ENCODE measurements around the gene RHOA.
"Not testable (repeated sequence)": the region's sequence is repeated elsewhere in the genome, so short reads cannot be mapped to it uniquely, and the experiment has no call there.

The RHOA gene

GRCh38 chr3:49410846-49411534, 786 bp downstream of the RHOA start:
- no peak for DNase-seq

GRCh38 chr3:49410066-49410845, 1.5 kb downstream of the RHOA start:
- DNase-seq, result no peak

DNA sequence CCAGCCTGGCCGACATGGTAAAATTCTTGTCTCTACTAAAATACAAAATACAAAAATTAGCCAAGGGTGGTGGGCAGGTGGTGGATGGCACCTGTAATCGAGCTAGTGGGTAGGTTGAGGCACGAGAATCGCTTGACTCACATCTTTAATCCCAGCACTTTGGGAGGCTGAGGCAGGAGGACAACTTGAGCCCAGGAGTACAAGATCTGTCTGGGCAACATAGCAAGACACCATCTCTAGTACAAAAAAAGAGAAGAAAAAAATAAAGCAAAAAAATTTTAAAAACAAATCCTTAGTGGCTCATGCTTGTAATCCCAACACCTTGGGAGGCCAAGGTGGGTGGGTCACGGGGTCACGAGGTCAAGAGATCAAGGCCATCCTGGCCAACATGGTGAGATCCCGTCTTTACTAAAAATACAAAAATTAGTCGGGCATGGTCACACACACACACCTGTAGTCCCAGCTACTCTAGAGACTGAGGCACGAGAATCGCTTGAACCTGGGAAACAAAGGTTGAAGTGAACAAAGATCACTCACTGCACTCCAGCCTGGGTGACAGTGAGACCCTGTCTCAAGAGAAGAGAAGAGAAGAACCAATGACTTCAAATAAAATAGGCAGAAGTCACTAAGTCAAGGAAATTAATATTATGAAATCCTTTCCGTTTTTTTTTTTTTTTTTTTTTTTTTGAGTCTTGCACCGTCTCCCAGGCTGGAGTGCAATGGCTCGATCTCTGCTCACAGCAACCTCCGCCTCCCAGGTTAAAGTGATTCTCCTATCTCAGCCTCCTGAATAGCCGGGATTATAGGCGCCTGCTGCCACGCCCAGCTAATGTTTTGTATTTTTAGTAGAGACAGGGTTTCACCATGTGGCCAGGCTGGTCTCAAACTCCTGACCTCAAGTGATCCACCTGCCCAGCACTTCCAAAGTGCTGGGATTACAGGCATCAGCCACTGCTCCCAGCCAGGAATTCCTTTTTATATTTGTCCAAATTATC, 4.9 kb downstream of the RHOA start:
- DNase-seq, result no peak

- DNase-seq, result not testable (repeated sequence)
Observed at GRCh38 chr3:49405570-49405969, 6.2 kb downstream of the RHOA start.

DNA sequence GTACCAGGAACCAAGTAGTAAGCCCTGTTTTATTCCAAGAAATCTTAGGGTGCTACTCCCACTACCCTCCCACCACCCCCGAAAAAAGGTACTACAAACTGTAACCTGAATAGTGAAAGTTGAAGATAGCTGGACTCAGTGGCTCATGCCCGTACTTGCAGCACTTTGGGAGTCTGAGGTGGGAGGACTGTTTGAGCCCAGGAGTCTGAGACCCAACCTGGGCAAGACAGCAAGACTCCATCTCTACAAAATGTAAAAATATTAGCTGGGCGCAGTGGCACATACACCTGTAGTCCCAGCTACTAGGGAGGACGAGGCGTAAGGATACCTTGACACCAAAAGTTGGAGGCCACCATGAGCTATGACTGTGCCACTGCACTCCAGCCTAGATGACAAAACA, 7.9 kb downstream of the RHOA start:
- no peak for DNase-seq

GRCh38 chr3:49401766-49402165, 10.0 kb downstream of the RHOA start:
- DNase-seq, result no peak

GRCh38 chr3:49399461-49399860, 12.3 kb downstream of the RHOA start:
- DNase-seq, result no peak

DNA sequence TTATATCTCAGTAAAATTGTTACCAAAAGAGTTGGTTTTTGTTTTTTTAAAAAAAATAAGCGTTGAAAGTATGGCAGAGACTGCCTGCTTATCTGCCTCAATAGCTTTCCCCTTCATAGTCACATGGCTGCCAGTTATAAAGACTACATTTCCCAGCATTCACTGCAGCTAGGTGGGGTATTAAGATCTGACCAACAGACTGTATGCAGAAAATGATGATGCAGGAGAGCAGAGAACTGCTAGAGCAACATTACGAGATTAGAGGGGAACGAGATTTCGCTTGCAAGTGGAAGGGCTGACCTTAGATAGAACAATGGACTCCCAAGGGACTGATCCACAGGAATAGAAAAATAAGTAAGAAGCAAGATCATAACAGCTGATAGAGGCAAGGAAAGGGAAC, 14.3 kb downstream of the RHOA start:
- peak; percentile 34 for DNase-seq

DNA sequence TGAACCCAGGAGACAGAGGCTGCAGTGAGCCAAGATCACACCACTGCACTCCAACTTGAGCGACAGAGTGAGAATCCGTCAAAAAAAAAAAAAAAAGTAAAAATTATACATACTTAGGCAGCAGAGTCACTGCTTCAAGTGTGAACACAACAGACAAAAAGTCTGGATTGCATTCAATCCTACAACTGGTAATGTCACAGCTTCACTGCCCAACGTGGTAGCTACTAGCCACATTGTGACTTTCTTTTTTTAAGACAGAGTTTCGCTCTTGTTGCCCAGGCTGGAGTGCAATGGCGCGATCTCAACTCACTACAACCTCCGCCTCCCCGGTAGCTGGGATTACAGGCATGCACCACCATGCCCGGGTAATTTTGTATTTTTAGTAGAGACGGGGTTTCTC, 20.5 kb downstream of the RHOA start:
- not testable (repeated sequence) for DNase-seq

- no peak for DNase-seq
Observed at GRCh38 chr3:49389297-49389696, 22.5 kb downstream of the RHOA start.

GRCh38 chr3:49388289-49388820, 23.4 kb downstream of the RHOA start:
- no peak for DNase-seq

DNA sequence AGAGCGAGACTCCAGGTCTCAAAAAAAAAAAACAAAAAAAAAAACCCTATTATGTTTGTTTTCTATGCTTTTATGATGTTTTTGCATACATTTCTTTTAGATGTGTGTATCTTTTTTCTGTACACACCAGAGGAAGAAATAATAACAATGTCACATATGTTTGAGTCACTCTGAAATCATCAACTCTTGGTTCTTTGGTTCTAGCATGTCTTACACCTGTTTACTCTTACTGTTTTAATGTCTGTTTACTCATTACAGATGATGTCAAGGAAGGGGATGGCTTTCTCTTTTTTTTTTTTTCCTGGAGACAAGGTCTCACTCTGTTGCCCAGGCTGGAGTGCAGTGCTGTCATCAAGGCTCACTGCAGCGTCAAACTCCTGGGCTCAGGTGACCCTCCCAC, 24.1 kb downstream of the RHOA start:
- no peak for DNase-seq

- no peak for DNase-seq
Observed at GRCh38 chr3:49386056-49386756, 25.6 kb downstream of the RHOA start.

DNA sequence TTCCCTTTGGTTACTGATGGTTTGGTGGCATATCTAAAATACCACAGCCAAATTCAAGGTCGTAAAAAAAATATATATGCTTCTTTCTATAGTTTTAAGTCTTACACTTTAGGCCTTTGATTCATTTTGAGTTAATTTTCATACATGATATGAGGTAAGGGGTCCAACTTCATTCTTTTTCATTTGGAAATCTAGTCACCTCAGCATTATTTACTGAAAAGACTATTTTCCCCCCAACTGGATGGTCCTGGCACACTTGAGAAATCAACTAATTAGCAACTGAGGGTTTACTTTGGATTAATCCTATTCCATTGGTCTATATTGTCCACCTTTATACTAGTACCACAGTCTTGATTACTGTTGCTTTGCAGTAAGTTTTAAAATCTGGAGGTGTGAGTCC, 26.2 kb downstream of the RHOA start:
- DNase-seq, result no peak

DNA sequence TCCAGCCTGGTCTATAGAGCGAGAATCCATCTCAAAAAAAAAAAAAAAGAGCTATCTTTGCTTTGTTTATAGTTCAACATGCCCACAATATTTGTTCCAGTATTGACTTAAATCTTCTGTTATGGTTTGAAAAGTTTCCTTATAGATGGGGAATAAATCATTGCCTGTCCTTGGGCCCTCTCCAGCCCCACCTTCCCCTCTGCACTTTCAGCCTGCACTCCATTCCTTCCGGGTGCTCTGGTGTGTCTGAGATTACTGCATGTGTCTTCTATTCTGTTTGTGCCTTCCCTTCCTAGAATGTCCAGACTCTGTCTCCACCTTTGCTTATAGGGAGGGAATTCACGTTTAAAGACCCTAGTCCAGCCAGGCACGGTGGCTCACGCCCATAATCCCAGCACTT, 28.4 kb downstream of the RHOA start:
- no peak for DNase-seq

GRCh38 chr3:49378249-49378895, 33.4 kb downstream of the RHOA start:
- DNase-seq, result peak; percentile 86

- peak; percentile 63 for DNase-seq
Observed at GRCh38 chr3:49377483-49377882, 34.3 kb downstream of the RHOA start.

DNA sequence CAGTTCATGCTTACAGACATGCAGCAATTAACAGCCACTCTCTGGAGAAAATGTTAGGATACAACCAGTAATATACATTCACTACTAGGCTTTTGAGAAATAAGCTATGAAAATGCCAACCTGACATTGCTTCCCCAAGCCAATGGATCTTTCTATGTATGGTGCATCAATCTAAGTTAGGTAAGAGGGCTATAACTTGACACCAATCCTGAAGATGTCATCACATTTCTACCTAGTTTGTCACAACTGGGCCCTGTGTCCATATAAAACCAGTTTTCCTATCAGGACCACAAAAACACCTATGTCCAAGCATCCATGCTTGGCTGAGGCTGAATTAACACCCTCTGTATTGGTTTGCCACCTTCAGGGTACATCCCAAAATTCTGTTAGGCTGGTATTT, 39.8 kb downstream of the RHOA start:
- DNase-seq, result no peak

DNA sequence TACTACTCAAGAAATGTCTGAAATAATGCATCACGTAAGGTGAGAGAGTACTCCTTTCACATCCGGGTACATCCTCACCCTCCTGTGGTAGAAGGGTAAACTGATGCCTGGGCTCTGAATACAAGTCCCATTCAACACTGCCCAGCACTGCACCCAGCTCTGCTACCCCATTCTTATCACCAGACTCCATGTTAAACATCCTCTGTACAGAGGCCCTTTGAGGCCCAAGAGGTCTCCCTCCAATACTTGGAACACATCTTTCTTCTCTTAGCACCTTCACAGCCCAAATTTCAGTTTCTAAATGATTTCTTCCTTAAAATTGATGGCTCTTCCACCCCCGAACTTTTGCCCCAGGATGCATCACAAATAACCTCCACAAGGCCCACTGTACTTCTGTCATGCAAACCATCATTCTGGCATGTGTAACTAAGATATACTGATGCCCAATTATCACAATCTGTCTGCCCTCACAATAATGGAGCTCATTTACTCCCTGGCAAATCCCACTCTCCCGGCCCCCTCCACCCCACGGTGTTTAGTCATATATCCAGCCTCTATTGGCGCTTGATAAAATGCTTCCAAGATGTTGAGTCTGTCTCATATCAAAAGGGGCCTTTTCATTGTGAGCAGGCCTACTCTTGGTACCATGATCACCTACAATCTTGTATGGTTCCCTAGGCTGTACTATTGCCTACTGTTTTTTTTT, 41.0 kb downstream of the RHOA start:
- DNase-seq, result no peak

GRCh38 chr3:49362561-49362960, 49.2 kb downstream of the RHOA start:
- DNase-seq, result peak; percentile 45

- DNase-seq, result peak; percentile 40
Observed at GRCh38 chr3:49359623-49360022, 52.2 kb downstream of the RHOA start.

Data from fibroblast of skin of right biceps (primary cell).